Measurements from ENCODE around the gene MINDY3. TPM values are rescaled to one million over a fixed set of nuclear protein-coding genes. Genes with fewer than 3 reads are reported as not detected.

The MINDY3 gene
- total RNA-seq, 2 donors from 2014 or later, result 19.0 to 20.6 TPM

DNA sequence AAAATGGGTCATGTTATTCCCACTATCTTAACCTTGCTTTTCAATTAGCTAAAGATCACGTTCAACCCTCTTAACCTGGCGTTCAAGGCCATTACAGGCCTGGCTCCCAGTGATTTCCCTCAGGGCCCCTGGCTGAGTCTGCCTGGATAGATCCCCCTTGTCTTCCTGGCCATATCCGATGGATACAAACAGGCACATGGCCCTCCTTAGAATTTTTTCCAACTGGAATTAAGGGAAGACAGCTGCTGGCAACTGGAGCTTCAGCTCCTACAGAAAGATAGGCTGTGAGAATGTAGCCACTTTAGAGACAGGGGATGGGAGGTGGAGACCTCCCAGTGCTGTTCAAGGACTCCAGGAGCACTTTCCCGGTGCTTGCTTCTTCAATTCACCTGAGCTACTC is 77.5 kb downstream of the MINDY3 start:
- TF ChIP-seq CTCF (conservative IDR thresholded peaks at IDR 0.05), result no peak
- peaks cover 50% of the 10 kb centered on the region for H3K36me3 ChIP-seq (ENCODE audit: control insufficient read depth, insufficient read depth, low read length)
- no peaks in the 10 kb centered on the region for H3K9me3 Mint-ChIP-seq
- H3K36me3 Mint-ChIP-seq (ENCODE audit: low read depth), result peaks cover 22% of the 10 kb centered on the region
- 94 to 95% methylated on average over 2 to 4 of the region's 4 CpGs for WGBS, 2 experiments (ENCODE audit: insufficient coverage in 1 of 2, insufficient read length in 1 of 2)
- H3K27me3 Mint-ChIP-seq (ENCODE audit: insufficient read depth), result no peaks in the 10 kb centered on the region
- no peaks in the 10 kb centered on the region for H3K9me3 ChIP-seq (ENCODE audit: control insufficient read depth, low read length)
- H3K27ac Mint-ChIP-seq, result no peak overlapping the region
- H3K9ac ChIP-seq (ENCODE audit: extremely low read depth, low read length, poor library complexity, severe bottlenecking), result no peak overlapping the region
- no peak overlapping the region for H3K4me3 Mint-ChIP-seq
- no peak overlapping the region for H3K4me3 ChIP-seq (ENCODE audit: low read length)
- H3K27ac ChIP-seq (ENCODE audit: low read depth, low read length), result no peak overlapping the region
- H3K4me1 Mint-ChIP-seq, result peaks cover 11% of the 10 kb centered on the region
- peaks cover 5% of the 10 kb centered on the region for H3K4me1 ChIP-seq (ENCODE audit: control insufficient read depth, insufficient read depth, low read length)
- DNase-seq, result no peak
- H3K27me3 ChIP-seq (ENCODE audit: control insufficient read depth, insufficient read depth, low read length, poor library complexity, severe bottlenecking), result no peaks in the 10 kb centered on the region

DNA sequence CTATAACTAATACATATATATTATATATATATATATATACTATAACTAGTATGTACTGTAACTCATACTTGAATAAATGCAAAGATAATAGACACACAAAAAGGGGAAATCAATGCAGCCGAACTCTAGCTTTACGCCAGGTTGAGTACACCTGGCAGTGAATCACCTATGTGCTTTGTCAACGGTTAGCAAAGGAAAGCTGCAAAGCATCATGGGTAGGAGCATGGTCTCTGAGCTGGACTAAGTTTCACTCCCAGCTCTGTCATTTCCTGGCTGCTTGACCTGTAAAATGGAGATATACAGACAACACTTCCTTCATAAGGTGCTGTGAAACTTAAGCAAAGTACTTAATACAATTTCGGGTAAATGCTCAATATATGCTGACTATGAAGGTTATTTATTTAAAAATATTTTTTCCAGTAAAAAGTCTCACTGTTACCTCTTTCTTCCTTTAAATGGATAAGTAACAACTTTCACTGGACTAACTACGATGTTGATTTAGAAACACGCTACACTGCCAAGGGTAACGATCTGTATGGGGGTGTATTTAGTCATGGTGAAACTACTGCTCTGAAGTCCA is 78.8 kb downstream of the MINDY3 start:
- H3K4me3 ChIP-seq (ENCODE audit: low read length), result no peak overlapping the region
- H3K4me1 Mint-ChIP-seq, result peaks cover 11% of the 10 kb centered on the region

GRCh38 chr10:15780353-15781135 is 79.8 kb downstream of the MINDY3 start:
- H3K4me3 Mint-ChIP-seq, result no peak overlapping the region
- no peak for DNase-seq
- Histone ChIP-seq H3K27me3 (ENCODE audit: control insufficient read depth, insufficient read depth, low read length, poor library complexity, severe bottlenecking) (no peaks in the 10 kb centered on the region), H3K36me3 (ENCODE audit: control insufficient read depth, insufficient read depth, low read length) (peaks cover 45% of the 10 kb centered on the region), H3K4me3 (ENCODE audit: low read length) (no peak overlapping the region), H3K9me3 (ENCODE audit: control insufficient read depth, low read length) (peaks cover 16% of the 10 kb centered on the region), H3K9ac (ENCODE audit: extremely low read depth, low read length, poor library complexity, severe bottlenecking) (no peak overlapping the region), H3K4me1 (ENCODE audit: control insufficient read depth, insufficient read depth, low read length) (peaks cover 5% of the 10 kb centered on the region), H3K27ac (ENCODE audit: low read depth, low read length) (no peak overlapping the region)
- no peak overlapping the region for H3K27ac Mint-ChIP-seq
- 90 to 94% methylated on average over 3 to 5 of the region's 6 CpGs for WGBS, 2 experiments (ENCODE audit: insufficient coverage in 1 of 2, insufficient read length in 1 of 2)
- peaks cover 11% of the 10 kb centered on the region for H3K4me1 Mint-ChIP-seq
- peaks cover 9% of the 10 kb centered on the region for H3K9me3 Mint-ChIP-seq
- TF ChIP-seq CTCF (conservative IDR thresholded peaks at IDR 0.05), result no peak
- peaks cover 32% of the 10 kb centered on the region for H3K36me3 Mint-ChIP-seq (ENCODE audit: low read depth)
- H3K27me3 Mint-ChIP-seq (ENCODE audit: insufficient read depth), result no peaks in the 10 kb centered on the region

More for the DNA sequence above, 78.8 kb downstream of the MINDY3 start:
- H3K4me3 Mint-ChIP-seq, result no peak overlapping the region
- no peaks in the 10 kb centered on the region for H3K27me3 Mint-ChIP-seq (ENCODE audit: insufficient read depth)
- no peak for DNase-seq
- H3K27ac Mint-ChIP-seq, result no peak overlapping the region
- Histone ChIP-seq H3K27me3 (ENCODE audit: control insufficient read depth, insufficient read depth, low read length, poor library complexity, severe bottlenecking) (no peaks in the 10 kb centered on the region), H3K9me3 (ENCODE audit: control insufficient read depth, low read length) (peaks cover 11% of the 10 kb centered on the region), H3K4me1 (ENCODE audit: control insufficient read depth, insufficient read depth, low read length) (peaks cover 5% of the 10 kb centered on the region), H3K27ac (ENCODE audit: low read depth, low read length) (no peak overlapping the region), H3K9ac (ENCODE audit: extremely low read depth, low read length, poor library complexity, severe bottlenecking) (no peak overlapping the region), H3K36me3 (ENCODE audit: control insufficient read depth, insufficient read depth, low read length) (peaks cover 51% of the 10 kb centered on the region)
- whole genome bisulfite sequencing, 2 experiments (ENCODE audit: insufficient coverage in 1 of 2, insufficient read length in 1 of 2), result 96 to 99% methylated on average over 5 to 7 of the region's 7 CpGs
- no peak for TF ChIP-seq CTCF (conservative IDR thresholded peaks at IDR 0.05)
- peaks cover 5% of the 10 kb centered on the region for H3K9me3 Mint-ChIP-seq
- peaks cover 27% of the 10 kb centered on the region for H3K36me3 Mint-ChIP-seq (ENCODE audit: low read depth)

Measured in endodermal cell (in vitro differentiated cells).